Endothelial cell of umbilical vein (primary cell): ENCODE data around the gene SPINT2. TPM values are rescaled to one million over a fixed set of nuclear protein-coding genes. Genes with fewer than 3 reads are reported as not detected.
A peak's percentile ranks its signal among the peaks of the same experiment; 100 is the strongest.

Experiments used
- BruUV-seq: library from RNA; stranded (reverse); fragments of 400-500 nt; replicated peaks from 2 replicates; lab custom pipeline; 2021; lab: Mats Ljungman, UMichigan
- CTCF ChIA-PET: fragments of 300-600, 350-600 bp; sonication (Branson Sonifier 250); formaldehyde crosslinking; loops from one replicate; lab custom pipeline; 2021; ENCODE audit warnings: antibody characterized with exemption, inconsistent platforms; lab: Charles Lee
- POLR2A ChIA-PET: fragments of 300-600, 350-600 bp; sonication (Branson Sonifier 250); formaldehyde crosslinking; loops from one replicate; lab custom pipeline; 2021; ENCODE audit warnings: antibody characterized with exemption, inconsistent platforms; lab: Charles Lee
- DNase-seq: peaks from one replicate; pipeline ENCODE4 v3.0.0-alpha.2; 2011; ENCODE audit warnings: low read depth, low spot score
- FAIRE-seq: peaks from 2 replicates; lab custom pipeline; 2011; peaks lifted over from hg19 to GRCh38; lab: Jason Lieb, UNC
- H2AFZ ChIP-seq: 2 replicates; pipeline ENCODE4 v1.6.0; 2012; ENCODE audit warnings: low read depth, low read length, control low read depth, inconsistent platforms
- H3K27ac ChIP-seq: 2 replicates; pipeline ENCODE4 v1.5.1; 2011; ENCODE audit warnings: low read depth, mild to moderate bottlenecking, control low read depth, low read length, moderate library complexity; ENCODE audit not compliant: insufficient read depth
- H3K27me3 ChIP-seq, 2 experiments: 2 replicates each; pipeline versions ENCODE4 v1.6.0 to v1.6.1; 2011; ENCODE audit warnings: low read length in 2 of 2, mixed read lengths in 1 of 2; ENCODE audit not compliant: control insufficient read depth in 2 of 2, insufficient read depth in 2 of 2
- H3K36me3 ChIP-seq, 2 experiments: 2 replicates in 1 of 2; 3 replicates in 1 of 2; pipeline ENCODE4 v1.5.1; 2011; ENCODE audit warnings: low read length in 2 of 2, mild to moderate bottlenecking in 1 of 2, moderate library complexity in 1 of 2; ENCODE audit not compliant: control insufficient read depth in 2 of 2, insufficient read depth in 2 of 2; ENCODE audit errors: extremely low read depth in 1 of 2
- H3K4me1 ChIP-seq: 3 replicates; pipeline ENCODE4 v1.5.1; 2011; ENCODE audit warnings: mild to moderate bottlenecking, low read length; ENCODE audit not compliant: control insufficient read depth, insufficient read depth; ENCODE audit errors: extremely low read depth
- H3K4me2 ChIP-seq: 2 replicates; pipeline ENCODE4 v1.6.1; 2011; ENCODE audit warnings: low read length, control low read depth, mixed read lengths; ENCODE audit not compliant: insufficient read depth
- H3K4me3 ChIP-seq, 3 experiments: fragments of 200-600 bp in 1 of 3; sonication (generic), shearing (Covaris generic) in 1 of 3; replicated peaks in 1 of 3; 2 replicates each; pipeline ENCODE4 v1.5.1; 2011 to 2016; ENCODE audit warnings: control low read depth in 3 of 3, low read length in 3 of 3, mild to moderate bottlenecking in 2 of 3, inconsistent platforms in 1 of 3, low read depth in 1 of 3, moderate library complexity in 1 of 3; ENCODE audit not compliant: insufficient read depth in 1 of 3
- H3K79me2 ChIP-seq: 2 replicates; pipeline ENCODE4 v1.6.0; 2012; ENCODE audit warnings: low read length, inconsistent platforms; ENCODE audit not compliant: control insufficient read depth, insufficient read depth
- H3K9ac ChIP-seq: replicated peaks from 2 replicates; pipeline ENCODE3; 2011; ENCODE audit warnings: low read length, control low read depth; ENCODE audit not compliant: insufficient read depth; ENCODE audit errors: extremely low read depth
- H3K9me1 ChIP-seq: replicated peaks from 3 replicates; pipeline ENCODE4 v1.6.0; 2011; ENCODE audit warnings: mild to moderate bottlenecking, low read length; ENCODE audit not compliant: control insufficient read depth, insufficient read depth; ENCODE audit errors: extremely low read depth
- H3K9me3 ChIP-seq: replicated peaks from 2 replicates; pipeline ENCODE4 v1.5.1; 2012; ENCODE audit warnings: low read length, inconsistent platforms; ENCODE audit not compliant: control insufficient read depth, insufficient read depth
- H4K20me1 ChIP-seq: replicated peaks from 2 replicates; pipeline ENCODE3; 2011; ENCODE audit warnings: mild to moderate bottlenecking, low read length; ENCODE audit not compliant: control insufficient read depth, insufficient read depth; ENCODE audit errors: extremely low read depth
- EZH2 ChIP-seq: IDR thresholded peaks from 2 replicates; pipeline ENCODE4 v1.6.1; 2012; ENCODE audit warnings: borderline replicate concordance, low read depth, mild to moderate bottlenecking, moderate library complexity, low read length, inconsistent platforms; ENCODE audit not compliant: severe bottlenecking
- FOS ChIP-seq: IDR thresholded peaks from 2 replicates; pipeline ENCODE4 v1.6.1; 2011; ENCODE audit warnings: mild to moderate bottlenecking, low read length, moderate library complexity, borderline replicate concordance; ENCODE audit not compliant: insufficient read depth
- GATA2 ChIP-seq: IDR thresholded peaks from 2 replicates; pipeline ENCODE4 v1.7.0; 2011; ENCODE audit warnings: low read depth, mild to moderate bottlenecking, moderate library complexity, mixed read lengths, low read length; ENCODE audit not compliant: insufficient read length, insufficient read depth
- JUN ChIP-seq: IDR thresholded peaks from 2 replicates; pipeline ENCODE4 v1.6.1; 2011; ENCODE audit warnings: borderline replicate concordance, low read depth; ENCODE audit not compliant: insufficient read length, insufficient read depth
- MYC ChIP-seq: IDR thresholded peaks from one replicate; pipeline ENCODE4 v1.6.1; 2011; ENCODE audit warnings: mild to moderate bottlenecking, low read depth, low read length
- POLR2A ChIP-seq: IDR thresholded peaks from 2 replicates; pipeline ENCODE4 v1.6.1; 2012; ENCODE audit warnings: low read depth, mild to moderate bottlenecking, control low read depth, low read length
- POLR2AphosphoS5 ChIP-seq: IDR thresholded peaks from 2 replicates; pipeline ENCODE4 v1.6.1; 2012; ENCODE audit warnings: low read depth, mild to moderate bottlenecking, control low read depth, low read length, moderate library complexity; ENCODE audit not compliant: insufficient read depth
- dilution Hi-C: fragments of 300-500 bp; cut with MboI; formaldehyde crosslinking; loops from one replicate; pipeline ENCODE4 v1.15.0; 2019; ENCODE audit warnings: low sequenced_read_pairs; ENCODE audit not compliant: extremely low pct_ligation_motif_present
- intact Hi-C: fragments of 100-400 bp; cut with micrococcal nuclease; formaldehyde crosslinking; loops from one replicate; pipeline ENCODE4 v1.10.0; 2022
- polyA plus RNA-seq, 4 experiments: library from polyadenylated mRNA; depleted of rRNA in 3 of 4; stranded (reverse) in 3 of 4; unstranded in 1 of 4; fragments of >200 nt; gene quantifications; 2 replicates each; pipeline versions ENCODE4 v1.2.1 to v1.2.3, GENCODE V29; 2011 to 2012; ENCODE audit warnings: missing spikeins in 1 of 4
- total RNA-seq: library from RNA; stranded (reverse); gene quantifications from 2 replicates; pipeline ENCODE4 v1.2.3, GENCODE V29; 2021
- TF ChIP-seq, protein P1 (sequence below), 2 donors: IDR thresholded peaks; 1 replicate in 1 of 2; 2 replicates in 1 of 2; pipeline ENCODE4 v1.5.1; 2011; ENCODE audit warnings: low read length in 2 of 2, mild to moderate bottlenecking in 2 of 2, moderate library complexity in 2 of 2, control low read depth in 1 of 2, inconsistent platforms in 1 of 2, low read depth in 1 of 2; ENCODE audit not compliant: insufficient read depth in 1 of 2; ENCODE audit errors: extremely low read depth in 1 of 2
- TF ChIP-seq, protein P2 (sequence below): IDR thresholded peaks from 2 replicates; pipeline ENCODE4 v1.6.1; 2011; ENCODE audit not compliant: insufficient read depth, insufficient read length

Gene SPINT2
- total and polyA plus RNA-seq, 2 donors (not counting 3 experiments of a cell fraction or from before 2014, with no cell fraction given), result 28.9 to 46.6 TPM

GRCh38 chr19:38284422-38284821, 20.0 kb downstream of the SPINT2 start:
- Histone ChIP-seq H3K4me1 (peaks cover 3% of the 10 kb centered on the region), H3K27me3 (no peaks in the 10 kb centered on the region), H4K20me1 (no peaks in the 10 kb centered on the region), H3K79me2 (no peaks in the 10 kb centered on the region), H3K36me3 (no peaks in the 10 kb centered on the region), H3K9me3 (no peaks in the 10 kb centered on the region), H2AFZ (peak overlapping the region; percentile 69), H3K27ac (no peak overlapping the region), H3K9ac (no peak overlapping the region), H3K4me3 (no peak overlapping the region), H3K9me1 (no peaks in the 10 kb centered on the region), H3K4me2 (no peak overlapping the region)
- peak; percentile 12 for FAIRE-seq
- TF ChIP-seq JUN (no peak), POLR2A (no peak), MYC (no peak), POLR2AphosphoS5 (no peak), EZH2 (no peak), FOS (no peak), GATA2 (no peak)
- TF ChIP-seq, protein P1, sequence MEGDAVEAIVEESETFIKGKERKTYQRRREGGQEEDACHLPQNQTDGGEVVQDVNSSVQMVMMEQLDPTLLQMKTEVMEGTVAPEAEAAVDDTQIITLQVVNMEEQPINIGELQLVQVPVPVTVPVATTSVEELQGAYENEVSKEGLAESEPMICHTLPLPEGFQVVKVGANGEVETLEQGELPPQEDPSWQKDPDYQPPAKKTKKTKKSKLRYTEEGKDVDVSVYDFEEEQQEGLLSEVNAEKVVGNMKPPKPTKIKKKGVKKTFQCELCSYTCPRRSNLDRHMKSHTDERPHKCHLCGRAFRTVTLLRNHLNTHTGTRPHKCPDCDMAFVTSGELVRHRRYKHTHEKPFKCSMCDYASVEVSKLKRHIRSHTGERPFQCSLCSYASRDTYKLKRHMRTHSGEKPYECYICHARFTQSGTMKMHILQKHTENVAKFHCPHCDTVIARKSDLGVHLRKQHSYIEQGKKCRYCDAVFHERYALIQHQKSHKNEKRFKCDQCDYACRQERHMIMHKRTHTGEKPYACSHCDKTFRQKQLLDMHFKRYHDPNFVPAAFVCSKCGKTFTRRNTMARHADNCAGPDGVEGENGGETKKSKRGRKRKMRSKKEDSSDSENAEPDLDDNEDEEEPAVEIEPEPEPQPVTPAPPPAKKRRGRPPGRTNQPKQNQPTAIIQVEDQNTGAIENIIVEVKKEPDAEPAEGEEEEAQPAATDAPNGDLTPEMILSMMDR (IDR thresholded peaks at IDR 0.05; ENCODE audit: extremely low read depth in 1 of 2, insufficient read depth in 1 of 2, low read depth in 1 of 2, low read length in 2 of 2), result no peak
- TF ChIP-seq, protein P2, sequence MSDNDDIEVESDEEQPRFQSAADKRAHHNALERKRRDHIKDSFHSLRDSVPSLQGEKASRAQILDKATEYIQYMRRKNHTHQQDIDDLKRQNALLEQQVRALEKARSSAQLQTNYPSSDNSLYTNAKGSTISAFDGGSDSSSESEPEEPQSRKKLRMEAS, result no peak
- intact Hi-C loops, result no loop called here
- ChIA-PET CTCF (interaction anchor here (1.0 to 1.6 kb wide), 3 partner anchors 19 to 51 kb away, joined by 3 to 6 read pairs (median 3); partner anchors contain the start of gene CATSPERG), POLR2A (no interaction called here)
- no TSS peak for BruUV-seq
- DNase-seq, result peak; percentile 48
- dilution Hi-C loops, result no loop called here
